ENCODE measurements around the gene NSD2. TPM values are rescaled to one million over a fixed set of nuclear protein-coding genes. Genes with fewer than 3 reads are reported as not detected.

The NSD2 gene
- total and polyA plus RNA-seq, 3 experiments from 2014 or later: 9.0 to 152 (median 150) TPM

DNA sequence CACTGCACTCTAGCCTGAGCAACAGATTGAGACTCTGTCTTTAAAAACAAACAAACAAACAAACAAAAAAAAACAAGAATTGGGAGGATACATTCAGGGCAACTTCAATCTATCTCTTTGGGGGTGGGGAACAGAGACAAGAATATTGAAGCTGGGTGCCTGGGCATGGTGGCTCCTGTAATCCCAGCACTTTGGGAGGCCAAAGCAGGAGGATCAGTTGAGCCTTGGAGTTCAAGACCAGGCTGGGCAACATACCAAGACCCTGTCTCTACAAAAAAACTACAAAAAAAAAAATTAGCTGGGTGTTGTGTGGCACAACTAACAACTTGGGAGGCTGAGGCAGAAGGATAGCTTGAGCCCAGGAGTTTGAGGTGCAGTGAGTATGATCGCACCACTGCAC is 16.4 kb upstream of the NSD2 start:
- Mint-ChIP-seq H3K4me1 (peaks cover 36 to 53% (median 42%) of the 10 kb centered on the region in 3 donors), H3K27me3 (peaks cover 0 to 2% of the 10 kb centered on the region in 2 donors), H3K4me3 (peak overlapping the region; percentile 73 to 91 (median 83)), H3K27ac (peak overlapping the region in 7 of 8 donors; percentile 42 to 97 (median 86)), H3K9me3 (no peaks in the 10 kb centered on the region), H3K36me3 (peaks cover 0 to 5% (median 0%) of the 10 kb centered on the region in 3 donors)
- H3K27ac ChIP-seq (ENCODE audit: low read depth, low read length): peak overlapping the region; percentile 59
- DNase-seq: no peak
- peaks cover 17% of the 10 kb centered on the region for H3K4me1 ChIP-seq (ENCODE audit: insufficient read depth, low read length)
- no peaks in the 10 kb centered on the region for H3K36me3 ChIP-seq (ENCODE audit: insufficient read depth, low read length)
- POLR2A ChIA-PET: interaction anchor here (1.4 to 2.8 kb wide), 2 partner anchors 15 to 134 kb away, joined by 3 to 27 read pairs; partner anchors contain the start of genes NSD2, TACC3 and TMEM129
- peak overlapping the region; percentile 74 for H3K4me3 ChIP-seq (ENCODE audit: low read length)
- no peaks in the 10 kb centered on the region for H3K9me3 ChIP-seq (ENCODE audit: low read length)
- H3K27me3 ChIP-seq (ENCODE audit: insufficient read depth, low read length, poor library complexity, severe bottlenecking): no peaks in the 10 kb centered on the region
- CTCF ChIA-PET: interaction anchor here (1.0 to 1.9 kb wide), 2 partner anchors 22 to 23 kb away, joined by 3 to 4 read pairs; no protein-coding TSS in a partner anchor

DNA sequence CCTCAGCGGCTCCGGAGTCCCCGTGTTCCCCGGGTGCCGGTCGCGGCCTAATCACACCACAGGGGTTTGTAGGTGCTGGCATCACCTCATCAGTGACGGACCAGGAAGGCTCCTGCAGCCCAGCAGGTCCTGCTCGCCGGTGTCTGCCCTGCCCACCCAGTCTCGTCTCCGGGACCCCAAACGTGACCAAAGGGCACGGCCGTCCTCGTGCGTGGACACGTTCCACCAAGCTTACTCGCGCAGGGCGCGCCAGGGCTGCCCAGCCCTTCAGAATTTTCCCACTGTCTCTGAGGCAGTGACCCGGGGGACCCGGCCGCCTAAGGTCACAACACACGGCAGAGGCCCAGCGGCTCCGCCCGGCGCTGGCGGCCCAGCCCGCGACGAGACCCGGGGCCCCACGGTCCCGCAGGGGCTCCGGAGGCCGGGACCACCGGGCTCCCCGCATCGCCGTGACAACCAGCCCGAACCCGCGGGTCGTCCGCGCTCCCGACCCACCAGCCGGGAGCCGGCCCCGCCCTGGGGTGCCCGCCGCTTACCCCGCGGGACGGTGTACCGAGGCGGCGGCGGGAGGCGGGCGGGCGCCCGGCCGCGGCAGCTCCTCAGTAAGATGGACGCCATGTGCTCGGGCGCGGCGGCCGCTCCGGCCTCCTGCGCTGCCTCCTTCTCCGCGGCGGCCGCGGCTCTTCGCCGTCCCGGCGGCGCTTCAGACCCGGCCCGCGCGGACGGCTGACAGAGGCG is 15.7 kb upstream of the NSD2 start:
- H3K4me1 Mint-ChIP-seq: peaks cover 34 to 50% (median 42%) of the 10 kb centered on the region in 3 donors
- no peaks in the 10 kb centered on the region for H3K36me3 ChIP-seq (ENCODE audit: insufficient read depth, low read length)
- peaks cover 0 to 2% of the 10 kb centered on the region in 2 donors for H3K27me3 Mint-ChIP-seq
- peak overlapping the region; percentile 74 for H3K4me3 ChIP-seq (ENCODE audit: low read length)
- peaks cover 0 to 5% (median 0%) of the 10 kb centered on the region in 3 donors for H3K36me3 Mint-ChIP-seq
- H3K27ac ChIP-seq (ENCODE audit: low read depth, low read length): peak overlapping the region; percentile 59
- H3K27ac Mint-ChIP-seq: peak overlapping the region in 6 of 8 donors; percentile 42 to 91 (median 60)
- H3K4me1 ChIP-seq (ENCODE audit: insufficient read depth, low read length): peaks cover 17% of the 10 kb centered on the region
- H3K27me3 ChIP-seq (ENCODE audit: insufficient read depth, low read length, poor library complexity, severe bottlenecking): no peaks in the 10 kb centered on the region
- H3K4me3 Mint-ChIP-seq: peak overlapping the region; percentile 73 to 92 (median 83)
- no peaks in the 10 kb centered on the region for H3K9me3 Mint-ChIP-seq
- ChIA-PET CTCF (interaction anchor here (1.0 to 1.9 kb wide), 3 partner anchors 21 to 44 kb away, joined by 3 to 6 read pairs (median 4); no protein-coding TSS in a partner anchor), POLR2A (interaction anchor here (0.7 to 2.8 kb wide), 3 partner anchors 15 to 274 kb away, joined by 3 to 27 read pairs (median 3); partner anchors contain the start of genes NSD2, TACC3 and TMEM129)
- H3K9me3 ChIP-seq (ENCODE audit: low read length): no peaks in the 10 kb centered on the region
- DNase-seq: peak in 1 of 5 donors; percentile 12

DNA sequence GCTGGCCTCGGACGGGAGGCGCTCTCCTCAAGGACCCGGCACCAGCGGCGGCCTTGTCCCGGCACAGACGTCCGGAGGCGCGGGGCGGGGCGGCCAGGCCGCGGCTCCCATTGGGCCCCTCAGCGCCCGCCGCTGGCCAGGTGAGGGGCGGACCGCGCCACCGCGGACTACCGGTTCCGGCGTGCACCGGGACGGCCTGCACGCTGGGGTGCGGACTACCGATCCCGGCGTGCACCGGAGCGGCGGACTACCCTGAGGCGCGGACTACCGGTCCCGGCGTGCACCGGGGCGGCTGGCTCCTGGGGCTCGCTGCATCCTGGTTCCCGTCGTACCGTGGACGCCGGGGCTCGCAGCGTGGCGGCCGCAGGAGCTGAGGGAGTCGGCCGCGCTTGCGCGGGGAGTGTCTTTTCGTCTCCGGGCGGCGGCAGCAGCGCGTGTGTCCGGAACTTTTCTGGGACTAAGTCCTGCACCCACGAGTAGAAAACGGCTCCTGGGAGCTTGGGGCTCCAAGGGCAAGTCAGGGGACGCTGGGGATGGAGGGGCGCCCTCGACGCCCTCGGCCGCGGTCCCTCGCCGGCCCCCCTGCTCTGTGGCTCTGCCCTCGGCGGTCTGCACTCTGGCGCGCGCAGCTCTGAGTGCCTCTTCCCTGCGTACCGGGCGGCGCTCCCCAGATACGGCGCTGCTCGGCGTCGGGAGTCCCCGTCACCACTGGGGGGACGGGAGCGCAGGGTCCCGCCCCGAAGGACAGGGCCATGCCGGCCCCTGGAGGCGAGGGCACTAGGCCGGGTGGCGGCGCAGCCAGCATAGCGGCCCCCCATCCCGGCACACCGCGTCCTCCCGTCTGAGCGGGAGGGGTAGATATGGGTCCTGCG is 14.9 kb upstream of the NSD2 start, which contains the start of gene LETM1:
Gene LETM1, minus strand, starts transcription at position 86 of the 872 bp plus-strand sequence. CDS start 206 bp downstream, outside the sequence.
- peaks cover 0 to 5% (median 0%) of the 10 kb centered on the region in 3 donors for H3K36me3 Mint-ChIP-seq
- H3K9me3 Mint-ChIP-seq: no peaks in the 10 kb centered on the region
- ChIA-PET POLR2A (interaction anchor here (1.4 to 2.8 kb wide), 2 partner anchors 14 to 135 kb away, joined by 3 to 27 read pairs; partner anchors contain the start of genes NSD2, TACC3 and TMEM129), CTCF (interaction anchor here (1.0 to 1.9 kb wide), 4 partner anchors 20 to 44 kb away, joined by 3 to 6 read pairs (median 4); no protein-coding TSS in a partner anchor)
- H3K36me3 ChIP-seq (ENCODE audit: insufficient read depth, low read length): no peaks in the 10 kb centered on the region
- peaks cover 0 to 2% of the 10 kb centered on the region in 2 donors for H3K27me3 Mint-ChIP-seq
- H3K27me3 ChIP-seq (ENCODE audit: insufficient read depth, low read length, poor library complexity, severe bottlenecking): no peaks in the 10 kb centered on the region
- peaks cover 31 to 44% (median 37%) of the 10 kb centered on the region in 3 donors for H3K4me1 Mint-ChIP-seq
- H3K4me1 ChIP-seq (ENCODE audit: insufficient read depth, low read length): peaks cover 17% of the 10 kb centered on the region
- peak within 1 kb of the TSS; percentile 78 to 92 (median 83) for H3K4me3 Mint-ChIP-seq
- peak; percentile 86 to 93 (median 89) for DNase-seq
- peak within 1 kb of the TSS; percentile 59 for H3K27ac ChIP-seq (ENCODE audit: low read depth, low read length)
- H3K9me3 ChIP-seq (ENCODE audit: low read length): no peaks in the 10 kb centered on the region
- H3K4me3 ChIP-seq (ENCODE audit: low read length): peak within 1 kb of the TSS; percentile 74
- peak within 1 kb of the TSS in 7 of 8 donors; percentile 42 to 91 (median 66) for H3K27ac Mint-ChIP-seq

DNA sequence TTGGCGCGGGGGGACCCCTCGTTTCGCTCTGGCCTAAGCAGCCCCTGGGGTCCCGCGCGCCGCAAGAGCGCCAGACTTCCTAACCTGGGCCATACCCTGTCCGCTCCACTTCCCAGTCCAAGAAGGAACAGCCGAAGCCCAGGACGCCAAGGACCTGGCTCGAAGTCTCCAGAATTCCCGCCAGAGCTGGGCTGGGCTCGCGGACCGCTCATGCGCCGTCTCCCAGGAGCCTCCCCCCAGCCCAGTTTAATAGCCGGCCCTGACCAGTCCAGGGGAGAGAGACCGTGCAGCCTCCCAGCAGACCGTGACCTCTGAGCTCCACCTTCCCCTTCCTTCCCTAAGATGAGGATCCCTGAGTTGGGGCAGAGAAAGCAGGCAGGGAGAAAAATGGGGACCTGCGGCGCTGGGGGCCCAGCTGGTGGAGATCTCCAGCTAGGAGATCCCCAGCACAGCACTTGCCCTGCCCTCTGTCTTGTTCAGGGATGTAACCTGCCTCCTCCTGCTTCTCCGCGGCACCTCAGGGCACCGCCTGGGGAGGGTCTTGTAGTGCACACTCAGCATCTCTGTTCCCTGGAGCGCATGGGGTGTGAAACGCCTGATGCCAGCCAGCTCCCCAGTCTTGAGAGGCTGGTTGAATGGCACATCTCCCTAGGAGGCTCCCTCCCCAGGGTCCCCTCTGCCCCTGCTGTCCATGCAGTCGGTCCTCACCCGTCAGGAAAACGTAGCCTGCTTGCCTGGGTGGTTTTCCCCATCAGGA is 14.1 kb upstream of the NSD2 start:
- DNase-seq: no peak
- Histone ChIP-seq H3K27me3 (ENCODE audit: insufficient read depth, low read length, poor library complexity, severe bottlenecking) (no peaks in the 10 kb centered on the region), H3K36me3 (ENCODE audit: insufficient read depth, low read length) (no peaks in the 10 kb centered on the region), H3K27ac (ENCODE audit: low read depth, low read length) (peak overlapping the region; percentile 59), H3K4me3 (ENCODE audit: low read length) (peak overlapping the region; percentile 74), H3K4me1 (ENCODE audit: insufficient read depth, low read length) (peaks cover 23% of the 10 kb centered on the region), H3K9me3 (ENCODE audit: low read length) (no peaks in the 10 kb centered on the region)
- H3K27me3 Mint-ChIP-seq: peaks cover 0 to 2% of the 10 kb centered on the region in 2 donors
- peak overlapping the region; percentile 72 to 89 (median 77) for H3K4me3 Mint-ChIP-seq
- no peaks in the 10 kb centered on the region for H3K9me3 Mint-ChIP-seq
- H3K4me1 Mint-ChIP-seq: peaks cover 32 to 42% (median 34%) of the 10 kb centered on the region in 3 donors
- ChIA-PET POLR2A (interaction anchor here (2.8 kb wide), 1 partner anchor 13 kb away, joined by 27 read pairs; the partner anchor contains the start of gene NSD2), CTCF (interaction anchor here (1.0 to 1.3 kb wide), 4 partner anchors 13 to 44 kb away, joined by 3 to 6 read pairs (median 4); no protein-coding TSS in a partner anchor)
- H3K36me3 Mint-ChIP-seq: peaks cover 0 to 5% (median 0%) of the 10 kb centered on the region in 3 donors
- H3K27ac Mint-ChIP-seq: peak overlapping the region in 5 of 8 donors; percentile 23 to 84 (median 63)

DNA sequence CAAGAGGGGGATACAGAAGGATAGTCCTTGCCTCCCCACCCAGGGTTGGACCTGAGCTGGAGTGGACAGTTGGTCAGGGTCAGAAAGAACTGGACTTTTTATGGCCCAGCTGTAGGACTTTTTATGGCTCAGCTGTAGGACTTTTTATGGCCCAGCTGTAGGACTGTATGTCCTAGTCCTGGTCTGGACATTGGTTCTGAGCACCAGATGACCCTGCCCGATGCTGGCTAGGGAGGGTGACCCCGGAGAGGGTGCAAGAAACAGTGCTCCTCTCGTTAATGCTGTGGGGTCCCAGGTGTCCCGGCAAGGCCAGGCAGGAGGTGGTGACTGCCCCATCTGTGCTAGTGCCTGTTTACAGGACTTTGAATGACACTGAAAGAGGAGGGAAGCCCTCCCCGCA is 13.3 kb upstream of the NSD2 start:
- ChIA-PET CTCF (interaction anchor here (1.0 to 1.2 kb wide), 3 partner anchors 12 to 41 kb away, joined by 3 to 4 read pairs (median 3); no protein-coding TSS in a partner anchor), POLR2A (no interaction called here)
- Mint-ChIP-seq H3K4me3 (peak overlapping the region in 3 of 7 donors; percentile 74 to 89 (median 75)), H3K36me3 (peaks cover 0 to 3% (median 0%) of the 10 kb centered on the region in 3 donors), H3K27ac (no peak overlapping the region), H3K9me3 (no peaks in the 10 kb centered on the region), H3K4me1 (peaks cover 33 to 40% (median 34%) of the 10 kb centered on the region in 3 donors), H3K27me3 (peaks cover 0 to 2% of the 10 kb centered on the region in 2 donors)
- no peaks in the 10 kb centered on the region for H3K27me3 ChIP-seq (ENCODE audit: insufficient read depth, low read length, poor library complexity, severe bottlenecking)
- H3K9me3 ChIP-seq (ENCODE audit: low read length): no peaks in the 10 kb centered on the region
- no peak for DNase-seq
- no peaks in the 10 kb centered on the region for H3K36me3 ChIP-seq (ENCODE audit: insufficient read depth, low read length)
- H3K4me3 ChIP-seq (ENCODE audit: low read length): no peak overlapping the region
- peaks cover 29% of the 10 kb centered on the region for H3K4me1 ChIP-seq (ENCODE audit: insufficient read depth, low read length)
- H3K27ac ChIP-seq (ENCODE audit: low read depth, low read length): no peak overlapping the region

DNA sequence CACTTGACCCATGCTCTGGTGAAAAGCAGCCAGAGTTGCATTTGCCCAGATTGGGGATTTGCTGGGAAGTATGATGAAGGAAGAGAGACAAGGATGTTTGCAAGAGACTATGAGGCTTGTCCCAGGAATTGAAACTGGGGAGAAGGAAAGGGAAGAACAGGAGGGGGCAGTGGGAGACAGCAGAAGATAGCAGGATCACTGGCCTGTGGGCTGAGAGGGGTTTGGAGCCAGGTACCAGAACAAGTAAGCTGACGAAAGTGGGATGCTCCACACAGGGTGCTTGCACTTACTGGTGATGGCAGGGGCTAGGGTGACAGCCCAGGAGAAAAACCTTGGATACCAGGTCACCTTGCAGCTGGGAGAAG is 11.8 kb upstream of the NSD2 start:
- peaks cover 0 to 2% of the 10 kb centered on the region in 2 donors for H3K27me3 Mint-ChIP-seq
- CTCF ChIA-PET: interaction anchor here (0.6 to 0.9 kb wide), 3 partner anchors 17 to 591 kb away, joined by 3 to 5 read pairs (median 3); no protein-coding TSS in a partner anchor
- H3K4me3 ChIP-seq (ENCODE audit: low read length): no peak overlapping the region
- no peak for DNase-seq
- H3K4me1 ChIP-seq (ENCODE audit: insufficient read depth, low read length): peaks cover 38% of the 10 kb centered on the region
- H3K27ac ChIP-seq (ENCODE audit: low read depth, low read length): no peak overlapping the region
- POLR2A ChIA-PET: no interaction called here
- no peaks in the 10 kb centered on the region for H3K36me3 Mint-ChIP-seq
- H3K9me3 Mint-ChIP-seq: no peaks in the 10 kb centered on the region
- H3K9me3 ChIP-seq (ENCODE audit: low read length): no peaks in the 10 kb centered on the region
- H3K27ac Mint-ChIP-seq: peak overlapping the region in 2 of 8 donors; percentile 5 to 48
- peak overlapping the region in 2 of 7 donors; percentile 32 to 74 for H3K4me3 Mint-ChIP-seq
- H3K36me3 ChIP-seq (ENCODE audit: insufficient read depth, low read length): no peaks in the 10 kb centered on the region
- H3K4me1 Mint-ChIP-seq: peaks cover 32 to 41% (median 32%) of the 10 kb centered on the region in 3 donors
- no peaks in the 10 kb centered on the region for H3K27me3 ChIP-seq (ENCODE audit: insufficient read depth, low read length, poor library complexity, severe bottlenecking)

All from CD8-positive, alpha-beta memory T cell (primary cell).